Fibroblast of mammary gland (primary cell): ENCODE data around the gene TAF13.
"Not testable (repeated sequence)": the region's sequence is repeated elsewhere in the genome, so short reads cannot be mapped to it uniquely, and the experiment has no call there.

ENCODE experiments used
- DNase-seq: peaks from one replicate; pipeline ENCODE4 v3.0.0-alpha.2; 2010; ENCODE audit warnings: low read depth
- H3K4me3 ChIP-seq: 2 replicates; pipeline ENCODE4 v1.5.1; 2011; ENCODE audit warnings: low read depth, mild to moderate bottlenecking, low read length, moderate library complexity; ENCODE audit not compliant: control insufficient read depth
- TF ChIP-seq, protein P1 (sequence below): conservative IDR thresholded peaks from 2 replicates; pipeline ENCODE4 v1.5.1; 2011; ENCODE audit warnings: low read depth, low read length, inconsistent platforms; ENCODE audit not compliant: control insufficient read depth, insufficient read depth

Gene TAF13

DNA sequence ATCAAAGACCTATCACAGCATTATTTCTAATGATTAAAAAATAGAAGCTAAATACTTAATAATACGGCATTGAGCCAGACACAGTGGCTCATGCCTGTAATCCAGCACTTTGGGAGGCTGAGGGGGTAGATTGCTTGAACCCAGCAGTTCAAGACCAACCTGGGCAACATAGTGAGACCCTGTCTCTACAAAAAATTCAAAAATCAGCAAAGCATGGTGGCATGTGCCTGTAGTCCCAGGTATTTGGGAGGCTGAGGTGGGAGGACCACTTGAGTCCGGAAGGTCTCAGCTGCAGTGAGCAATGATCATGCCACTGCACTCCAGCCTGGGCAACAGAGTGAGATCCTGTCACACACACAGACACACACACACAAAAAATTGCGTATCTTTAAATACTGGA, 10.7 kb downstream of the TAF13 start:
- DNase-seq: no peak
- H3K4me3 ChIP-seq: no peak overlapping the region
- TF ChIP-seq, protein P1, sequence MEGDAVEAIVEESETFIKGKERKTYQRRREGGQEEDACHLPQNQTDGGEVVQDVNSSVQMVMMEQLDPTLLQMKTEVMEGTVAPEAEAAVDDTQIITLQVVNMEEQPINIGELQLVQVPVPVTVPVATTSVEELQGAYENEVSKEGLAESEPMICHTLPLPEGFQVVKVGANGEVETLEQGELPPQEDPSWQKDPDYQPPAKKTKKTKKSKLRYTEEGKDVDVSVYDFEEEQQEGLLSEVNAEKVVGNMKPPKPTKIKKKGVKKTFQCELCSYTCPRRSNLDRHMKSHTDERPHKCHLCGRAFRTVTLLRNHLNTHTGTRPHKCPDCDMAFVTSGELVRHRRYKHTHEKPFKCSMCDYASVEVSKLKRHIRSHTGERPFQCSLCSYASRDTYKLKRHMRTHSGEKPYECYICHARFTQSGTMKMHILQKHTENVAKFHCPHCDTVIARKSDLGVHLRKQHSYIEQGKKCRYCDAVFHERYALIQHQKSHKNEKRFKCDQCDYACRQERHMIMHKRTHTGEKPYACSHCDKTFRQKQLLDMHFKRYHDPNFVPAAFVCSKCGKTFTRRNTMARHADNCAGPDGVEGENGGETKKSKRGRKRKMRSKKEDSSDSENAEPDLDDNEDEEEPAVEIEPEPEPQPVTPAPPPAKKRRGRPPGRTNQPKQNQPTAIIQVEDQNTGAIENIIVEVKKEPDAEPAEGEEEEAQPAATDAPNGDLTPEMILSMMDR: no peak

- no peak overlapping the region for H3K4me3 ChIP-seq
- TF ChIP-seq, protein P1: no peak
- no peak for DNase-seq
These were observed 14.6 kb downstream of the TAF13 start for GRCh38 chr1:109061183-109061582.

DNA sequence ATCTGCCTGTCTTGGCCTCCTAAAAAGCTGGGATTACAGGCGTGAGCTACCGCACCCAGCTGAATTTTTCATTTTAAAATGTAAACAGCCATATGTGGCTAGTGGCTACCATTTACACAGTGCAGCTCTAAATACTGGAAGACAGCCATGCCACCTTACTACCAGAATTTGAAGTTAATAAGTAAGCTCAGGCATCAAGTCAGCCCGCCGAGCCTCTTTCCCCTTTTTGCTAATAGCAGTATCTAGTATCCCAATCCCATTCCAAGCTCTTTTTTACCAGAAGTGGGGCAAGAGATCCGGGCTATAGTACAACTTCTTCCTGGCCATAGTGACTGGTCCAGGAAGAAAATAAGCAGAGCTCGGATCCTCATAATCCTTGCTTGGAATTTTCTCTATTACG, 15.1 kb downstream of the TAF13 start:
- TF ChIP-seq, protein P1: no peak
- DNase-seq: no peak
- H3K4me3 ChIP-seq: no peak overlapping the region

DNA sequence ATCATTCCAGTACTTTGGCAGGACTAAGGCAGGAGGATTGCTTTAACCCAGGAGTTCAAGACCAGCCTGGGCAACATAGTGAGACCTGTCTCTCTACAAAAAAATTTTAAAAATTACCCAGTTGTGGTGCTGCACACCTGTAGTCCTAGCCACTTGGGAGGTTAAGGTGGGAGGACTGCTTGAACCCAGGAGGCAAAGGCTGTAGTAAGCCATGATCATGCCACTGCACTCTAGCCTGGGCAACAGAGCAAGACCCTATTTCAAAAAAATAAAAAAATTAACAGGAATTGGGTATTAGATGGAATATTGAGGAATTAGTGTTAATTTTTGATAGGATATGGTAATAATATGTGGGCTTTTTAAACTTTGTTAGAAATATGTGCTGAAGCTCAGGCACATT, 16.8 kb downstream of the TAF13 start:
- TF ChIP-seq, protein P1: no peak
- no peak for DNase-seq

DNA sequence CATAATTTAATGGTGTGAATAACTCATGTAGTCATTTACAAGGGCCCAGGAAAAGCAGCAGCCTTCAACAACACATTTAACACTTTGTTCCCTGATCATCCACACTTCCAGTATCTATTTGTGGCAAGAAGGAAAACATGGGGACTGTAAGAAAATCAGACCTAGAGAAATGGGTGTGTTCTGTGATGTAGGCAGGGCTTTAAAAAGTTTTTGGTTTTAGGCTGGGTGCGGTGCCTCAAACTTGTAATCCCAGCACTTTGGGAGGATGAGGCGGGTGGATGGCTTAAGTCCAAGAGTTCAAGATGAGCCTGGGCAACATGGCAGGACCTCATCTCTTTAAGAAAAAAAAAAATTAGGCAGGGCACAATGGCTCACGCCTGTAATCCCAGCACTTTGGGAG, 19.7 kb downstream of the TAF13 start:
- TF ChIP-seq, protein P1: no peak
- H3K4me3 ChIP-seq: no peak overlapping the region
- DNase-seq: no peak

More for the DNA sequence above, 16.8 kb downstream of the TAF13 start:
- no peak overlapping the region for H3K4me3 ChIP-seq

GRCh38 chr1:109052145-109052544, 23.7 kb downstream of the TAF13 start:
- H3K4me3 ChIP-seq, DNase-seq: not testable (repeated sequence)

DNA sequence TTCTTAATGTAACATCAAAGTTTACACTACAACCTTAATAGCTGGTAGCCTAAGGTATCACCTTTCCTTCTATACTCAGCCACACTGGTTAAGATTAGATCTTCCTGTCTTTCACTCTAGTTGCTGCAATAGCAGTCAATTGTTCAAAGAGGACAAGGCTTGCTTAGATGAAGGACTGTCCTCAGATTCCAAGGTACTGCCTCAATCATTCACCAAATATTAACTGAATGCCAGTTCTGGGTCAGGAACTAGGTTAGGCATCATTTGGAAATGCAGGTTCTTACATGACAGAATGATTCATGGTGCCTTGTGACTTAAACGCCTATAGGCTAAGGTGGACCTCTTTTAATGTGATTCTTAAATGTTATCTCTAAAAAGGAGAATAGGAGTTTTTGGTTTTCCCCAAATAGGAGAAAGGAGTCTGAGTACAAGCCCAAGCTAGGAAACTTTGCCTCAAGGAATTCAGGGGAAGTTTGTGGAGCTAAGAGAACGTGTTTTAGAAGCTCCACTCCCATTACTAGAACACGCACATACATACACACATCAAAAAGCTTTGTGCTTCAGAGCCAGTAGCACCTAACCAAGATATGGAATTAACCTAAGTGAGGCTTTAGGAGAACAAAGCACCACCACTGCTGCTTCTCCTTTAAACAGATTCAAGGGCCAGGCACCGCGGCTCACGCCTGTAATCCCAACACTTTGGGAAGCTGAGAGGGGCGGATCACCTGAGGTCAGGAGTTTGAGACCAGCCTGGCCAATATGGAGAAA, 25.4 kb downstream of the TAF13 start:
- TF ChIP-seq, protein P1: no peak
- H3K4me3 ChIP-seq: no peak overlapping the region
- no peak for DNase-seq
